Esophagus muscularis mucosa (tissue), 3 donors: ENCODE measurements around the gene C16orf95.

Experiments
- CTCF ChIP-seq, 3 experiments: fragments of 200-600 bp in 2 of 3; fragments of 450-650 bp in 1 of 3; sonication (generic) in 2 of 3; IDR thresholded peaks; one replicate each; pipeline ENCODE4 v1.5.1; 2017 to 2019; ENCODE audit warnings: antibody characterized with exemption in 3 of 3, mild to moderate bottlenecking in 2 of 3, moderate library complexity in 1 of 3
- POLR2A ChIP-seq: fragments of 450-650 bp; IDR thresholded peaks from one replicate; pipeline ENCODE4 v1.6.1; 2017; ENCODE audit warnings: antibody characterized with exemption, moderate library complexity, mild to moderate bottlenecking, low read depth

GRCh38 chr16:87253536-87253935 is 63.7 kb downstream of the C16orf95 start:
- no peak for TF ChIP-seq CTCF (IDR thresholded peaks at IDR 0.05)
- no peak for TF ChIP-seq POLR2A
